ENCODE measurements around the gene ZNF474. TPM values are rescaled to one million over a fixed set of nuclear protein-coding genes. Genes with fewer than 3 reads are reported as not detected.

Gene ZNF474
- total RNA-seq (2021; fragmentation: NEBNext Ultra II Directional; extraction: Animal tissue kit (Norgen Biotek cat#: 25700)), result not detected in 2 replicates
- polyA plus RNA-seq (2011; rRNA removed), result not detected in 2 replicates
- 0.04 TPM for polyA plus RNA-seq (2011; cell fraction: cytosol; rRNA removed)
- polyA plus RNA-seq (2011; cell fraction: nucleus; rRNA removed), result 0.07 TPM
- polyA plus RNA-seq (2012, experiment 1 of 2), result 0.09 TPM in 1 of 4 replicates, not detected in the others
- not detected for polyA plus RNA-seq (2012, experiment 2 of 2)
- 0.04 TPM for polyA plus RNA-seq (2013, experiment 1 of 2)
- polyA plus RNA-seq (2013, experiment 2 of 2), result 0.06 TPM
- polyA minus RNA-seq (2011; rRNA and poly(A)+ RNA removed), result 0.09 TPM in 1 of 2 replicates, not detected in the other
- polyA minus RNA-seq (2011; cell fraction: cytosol; rRNA and poly(A)+ RNA removed), result not detected
- 0.40 TPM for polyA minus RNA-seq (2011; cell fraction: nucleus; rRNA and poly(A)+ RNA removed)
- long read RNA-seq, experiment 1, result 0 reads
- long read RNA-seq, experiment 2, result 0 reads

DNA sequence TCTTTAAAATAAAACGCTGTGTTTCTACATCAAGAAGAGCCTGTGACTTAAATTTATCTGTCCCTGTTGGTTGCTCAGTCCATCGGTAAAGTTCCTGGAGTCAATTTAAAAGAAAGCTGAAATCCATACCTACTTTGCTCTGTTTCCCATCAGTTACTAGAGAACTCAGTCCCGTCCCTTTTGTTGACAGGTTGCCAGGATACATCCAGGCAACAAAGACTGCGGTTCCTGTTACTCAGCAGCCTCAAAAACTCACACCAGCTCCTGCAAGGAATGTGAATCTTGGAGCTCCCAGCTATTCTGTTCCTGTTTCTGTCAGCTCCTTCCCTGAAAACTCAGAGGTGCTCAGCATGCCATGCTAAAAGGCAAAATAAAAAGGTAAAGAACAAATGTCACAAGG lies at the start of gene ZNF474:
TSS of gene ZNF474 (plus strand) at position 241 of the 400 bp plus-strand sequence. CDS start 22,445 bp downstream, outside the sequence.
- no peaks in the 10 kb centered on the region for H3K79me2 ChIP-seq (ENCODE audit: control insufficient read depth in 1 of 2, insufficient read depth in 2 of 2, low read length in 2 of 2)
- 34% methylated on average over 4 of the region's 4 CpGs; no CpG with 5 or more reads in 1 of the 2 experiments for WGBS, 2 experiments (ENCODE audit: extremely low coverage in 1 of 2, insufficient coverage in 1 of 2, insufficient read length in 1 of 2, insufficient replicate concordance in 2 of 2, low coverage in 1 of 2, low lambda C conversion rate in 2 of 2, missing lambda C conversion rate in 1 of 2)
- CTCF ChIA-PET (ENCODE audit: partially characterized antibody), result interaction anchor here (0.6 to 0.8 kb wide), 3 partner anchors 26 to 842 kb away, joined by 3 read pairs; no protein-coding TSS in a partner anchor
- TF ChIP-seq TBP (IDR thresholded peaks at IDR 0.05; ENCODE audit: low read depth, low read length) (0 out of 2 replicates have a peak, but pooled peaks have one; percentile 29), CHD2 (IDR thresholded peaks at IDR 0.05; ENCODE audit: low read length) (peak; percentile 61; the same call in 1 of the 2 replicates), HDAC2 (IDR thresholded peaks at IDR 0.05; ENCODE audit: borderline replicate concordance in 1 of 2, low read depth in 2 of 2, low read length in 2 of 2) (0 out of 4 replicates have a peak, but pooled peaks of 1 of the 2 experiments have one; percentile 35), SIN3A (conservative IDR thresholded peaks at IDR 0.05 in 1 of 2, IDR thresholded peaks at IDR 0.05 in 1 of 2; ENCODE audit: low read depth in 1 of 2, low read length in 2 of 2) (peak; percentile 61 to 65; a peak in 1 of 4 replicates), EP300 (IDR thresholded peaks at IDR 0.05; ENCODE audit: borderline replicate concordance in 1 of 2, low read depth in 2 of 2, low read length in 2 of 2) (peak in 1 of 2 experiments; percentile 95; a peak in 2 of 3 replicates), TEAD4 (IDR thresholded peaks at IDR 0.05; ENCODE audit: low read depth, low read length) (peak; percentile 92), KDM1A (IDR thresholded peaks at IDR 0.05; ENCODE audit: borderline replicate concordance, low read length) (no peak), RBBP5 (IDR thresholded peaks at IDR 0.05; ENCODE audit: borderline replicate concordance, low read depth, low read length) (peak; percentile 33; the same call in 1 of the 2 replicates), MAFK (IDR thresholded peaks at IDR 0.05; ENCODE audit: low read depth, low read length) (peak; percentile 12; the same call in 1 of the 2 replicates), GABPA (IDR thresholded peaks at IDR 0.05; ENCODE audit: borderline replicate concordance, insufficient read depth, low read length) (no peak)

More for the DNA sequence above, at the start of gene ZNF474:
- FAIRE-seq (peak; percentile 97), DNase-seq (ENCODE audit: low read depth in 1 of 2, low spot score in 2 of 2) (peak in 1 of 2 experiments; percentile 39)
- H4K20me1 ChIP-seq (replicated peaks in 1 of 2; ENCODE audit: control insufficient read depth in 1 of 2, insufficient read depth in 2 of 2, low read length in 2 of 2), result no peaks in the 10 kb centered on the region
- H3K23me2 ChIP-seq (ENCODE audit: low read depth, low read length), result no peaks in the 10 kb centered on the region
- H2BK120ac ChIP-seq (replicated peaks; ENCODE audit: low read depth, low read length), result no peak within 1 kb of the TSS
- no peak within 1 kb of the TSS for H2AFZ ChIP-seq (ENCODE audit: low read length)
- no peak within 1 kb of the TSS for H2BK15ac ChIP-seq (ENCODE audit: low read length)
- no peaks in the 10 kb centered on the region for H3K79me1 ChIP-seq (ENCODE audit: low read depth, low read length)
- H3K4ac ChIP-seq (replicated peaks; ENCODE audit: insufficient read length, low read depth, low read length), result no peak within 1 kb of the TSS
- POLR2A ChIA-PET (ENCODE audit: partially characterized antibody), result interaction anchor here (1.1 kb wide), 1 partner anchor 41 kb away, joined by 3 read pairs; no protein-coding TSS in a partner anchor
- no peaks in the 10 kb centered on the region for H3K9me3 ChIP-seq (ENCODE audit: insufficient read depth in 2 of 2, low read depth in 1 of 2, low read length in 1 of 2)
- H2BK20ac ChIP-seq (ENCODE audit: low read length), result no peak within 1 kb of the TSS
- H3K9ac ChIP-seq (replicated peaks in 1 of 4; ENCODE audit: extremely low read depth in 1 of 4, low read depth in 3 of 4, low read length in 3 of 4), result no peak within 1 kb of the TSS
- no peak within 1 kb of the TSS for H2BK5ac ChIP-seq (ENCODE audit: low read depth, low read length)
- H3K14ac ChIP-seq (ENCODE audit: insufficient read length), result no peak within 1 kb of the TSS
- H4K91ac ChIP-seq (replicated peaks; ENCODE audit: insufficient read length, low read length), result no peak within 1 kb of the TSS
- H3K56ac ChIP-seq (replicated peaks; ENCODE audit: insufficient read length, low read depth, low read length), result no peak within 1 kb of the TSS
- no peak within 1 kb of the TSS for H3K23ac ChIP-seq (ENCODE audit: insufficient read length)
- no peak within 1 kb of the TSS for H3K4me2 ChIP-seq (ENCODE audit: insufficient read depth in 1 of 2, low read depth in 2 of 2, low read length in 2 of 2)
- no peak within 1 kb of the TSS for H2AK5ac ChIP-seq (ENCODE audit: low read depth, low read length)
- no peak within 1 kb of the TSS for H3K4me3 ChIP-seq (ENCODE audit: extremely low read depth in 1 of 4, insufficient read depth in 2 of 4, low read depth in 3 of 4, low read length in 4 of 4)
- H3K27ac ChIP-seq (ENCODE audit: low read depth, low read length), result peak within 1 kb of the TSS; percentile 29; the same call in 1 of the 2 replicates
- H3K4me1 ChIP-seq (replicated peaks in 1 of 4; ENCODE audit: control insufficient read depth in 3 of 4, insufficient read depth in 4 of 4, low read length in 3 of 4), result no peaks in the 10 kb centered on the region
- H3K36me3 ChIP-seq (ENCODE audit: control insufficient read depth in 2 of 4, insufficient read depth in 4 of 4, low read length in 3 of 4), result no peaks in the 10 kb centered on the region
- no peak within 1 kb of the TSS for H4K8ac ChIP-seq (ENCODE audit: extremely low read depth, insufficient read depth, low read length)
- H4K5ac ChIP-seq (ENCODE audit: insufficient read length, low read depth, low read length), result no peak within 1 kb of the TSS
- no peak within 1 kb of the TSS for H2BK12ac ChIP-seq (ENCODE audit: low read depth, low read length)
- no peak within 1 kb of the TSS for H3K18ac ChIP-seq (ENCODE audit: extremely low read depth, low read length)
- no peaks in the 10 kb centered on the region for H3K27me3 ChIP-seq (replicated peaks in 1 of 4; ENCODE audit: control insufficient read depth in 3 of 4, extremely low read depth in 1 of 4, insufficient read depth in 3 of 4, low read length in 3 of 4)

Data from H1 (cell line).